ENCODE measurements around the gene RAB6B.

Gene RAB6B

DNA sequence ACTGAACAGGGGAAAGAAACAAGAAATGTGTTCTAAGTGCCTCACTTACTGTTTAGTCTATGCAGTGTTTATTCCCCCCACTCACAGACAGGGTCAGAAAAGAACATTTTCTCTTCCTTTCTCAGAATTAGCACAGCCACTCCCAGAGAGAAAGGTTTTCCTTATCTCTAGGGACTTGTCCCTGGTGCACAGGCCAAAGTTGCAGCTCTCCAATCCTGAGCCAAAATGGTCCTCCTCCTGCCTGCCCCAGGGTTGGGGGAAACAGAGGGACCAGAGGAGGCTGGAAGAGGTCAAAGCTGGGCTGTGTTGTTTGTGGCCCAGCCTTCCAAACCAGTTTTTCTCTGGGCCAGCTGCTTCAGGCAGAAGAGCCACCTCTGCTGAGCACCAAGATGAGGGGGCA is 12.0 kb downstream of the RAB6B start:
- H3K4me3 ChIP-seq (ENCODE audit: low read depth, low read length), result no peak overlapping the region
- TF ChIP-seq CTCF (IDR thresholded peaks at IDR 0.05; ENCODE audit: low read depth, low read length, missing control alignments), result no peak
- DNase-seq (ENCODE audit: low read depth), result no peak

DNA sequence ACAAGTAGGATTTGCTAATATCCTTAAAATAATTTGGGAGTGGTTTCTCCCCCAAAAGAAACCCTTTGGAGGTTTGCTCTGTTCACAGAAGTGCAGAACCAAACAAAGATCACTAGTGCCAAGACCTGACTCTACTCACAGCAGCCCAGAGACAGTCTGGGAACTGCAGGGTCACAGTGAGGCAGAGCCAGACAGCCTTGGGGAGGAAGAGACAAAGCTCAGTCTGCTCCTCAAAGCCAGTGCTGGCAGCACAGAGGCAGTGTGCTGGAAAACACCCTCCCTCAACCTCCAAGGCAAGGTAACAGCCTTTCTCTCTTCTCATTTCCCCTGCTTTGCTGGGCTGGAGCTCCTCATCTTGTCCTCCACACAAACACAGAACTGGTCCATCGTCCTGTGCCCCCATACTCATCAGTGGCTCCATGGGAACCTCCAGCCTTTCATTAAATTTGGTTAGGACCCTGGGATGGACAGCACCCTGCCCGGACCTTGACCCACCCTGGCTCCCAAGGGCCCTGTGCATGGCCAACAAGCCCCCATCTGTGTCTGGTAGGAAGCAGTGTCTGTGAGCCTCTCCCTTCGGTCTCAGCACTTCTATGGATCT is 12.6 kb downstream of the RAB6B start:
- TF ChIP-seq CTCF (IDR thresholded peaks at IDR 0.05; ENCODE audit: low read depth, low read length, missing control alignments), result no peak
- DNase-seq (ENCODE audit: low read depth), result no peak
- H3K4me3 ChIP-seq (ENCODE audit: low read depth, low read length), result no peak overlapping the region

DNA sequence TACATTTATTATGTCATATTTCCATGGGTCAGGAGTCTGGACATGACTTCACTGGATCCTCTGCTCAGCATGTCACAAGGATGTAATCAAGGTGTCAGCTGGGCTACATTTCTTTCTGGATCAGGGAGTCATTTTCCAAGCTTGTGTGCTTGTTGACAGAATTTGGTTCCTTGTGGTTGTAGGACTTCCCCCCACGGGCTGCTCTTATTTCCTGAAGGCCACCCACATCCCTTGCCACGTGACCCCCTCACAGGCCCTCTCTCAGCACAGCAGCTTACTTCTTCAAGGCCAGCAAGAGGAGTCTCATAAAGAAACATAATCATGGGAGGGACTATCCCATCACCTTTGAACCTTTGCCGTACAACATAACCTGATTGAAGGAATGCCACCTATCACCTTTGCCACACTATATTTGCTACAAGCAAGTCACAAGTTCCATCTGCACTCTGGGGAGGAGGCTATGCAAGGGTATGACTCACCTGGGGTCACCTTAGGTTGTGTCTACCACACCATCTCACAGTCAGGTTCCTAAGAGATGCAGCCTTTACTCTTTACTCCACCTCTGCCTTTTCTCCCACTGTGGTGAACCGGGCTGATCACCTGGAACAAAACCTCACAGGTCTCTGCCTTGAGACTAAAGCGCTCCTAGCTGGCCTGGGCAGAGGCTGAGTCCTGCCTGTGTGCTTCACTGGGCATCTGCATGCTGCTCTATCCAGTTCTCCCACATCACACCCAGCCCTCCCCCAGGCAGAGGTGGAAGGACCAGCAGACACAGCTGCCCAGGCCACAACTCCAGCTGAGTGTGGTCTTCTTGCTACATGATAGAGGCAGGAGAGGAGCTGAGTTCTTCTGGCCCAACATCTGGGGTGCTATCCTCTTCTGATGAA is 13.5 kb downstream of the RAB6B start:
- no peak for TF ChIP-seq CTCF (IDR thresholded peaks at IDR 0.05; ENCODE audit: low read depth, low read length, missing control alignments)
- DNase-seq (ENCODE audit: low read depth), result no peak
- no peak overlapping the region for H3K4me3 ChIP-seq (ENCODE audit: low read depth, low read length)

DNA sequence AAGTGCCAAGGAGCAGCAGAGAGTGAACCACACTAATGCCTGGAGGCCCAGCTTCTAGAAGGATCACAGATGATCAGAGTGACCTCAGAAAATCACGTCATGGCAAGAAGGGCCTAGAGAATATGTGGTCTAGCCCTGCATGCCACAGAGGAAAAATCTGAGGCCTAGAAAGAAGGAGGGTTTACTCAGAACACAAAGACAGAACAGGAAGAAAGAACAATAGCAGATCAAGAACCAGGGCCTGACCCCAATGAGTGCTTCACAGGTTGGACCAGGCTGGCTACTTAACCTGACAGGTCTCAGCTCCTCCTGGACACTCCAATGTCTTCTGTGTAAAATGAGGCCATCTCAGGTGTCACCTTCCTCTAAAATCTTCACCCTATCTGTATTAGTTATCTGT is 14.2 kb downstream of the RAB6B start:
- TF ChIP-seq CTCF (IDR thresholded peaks at IDR 0.05; ENCODE audit: low read depth, low read length, missing control alignments), result no peak
- DNase-seq (ENCODE audit: low read depth), result no peak
- H3K4me3 ChIP-seq (ENCODE audit: low read depth, low read length), result no peak overlapping the region

DNA sequence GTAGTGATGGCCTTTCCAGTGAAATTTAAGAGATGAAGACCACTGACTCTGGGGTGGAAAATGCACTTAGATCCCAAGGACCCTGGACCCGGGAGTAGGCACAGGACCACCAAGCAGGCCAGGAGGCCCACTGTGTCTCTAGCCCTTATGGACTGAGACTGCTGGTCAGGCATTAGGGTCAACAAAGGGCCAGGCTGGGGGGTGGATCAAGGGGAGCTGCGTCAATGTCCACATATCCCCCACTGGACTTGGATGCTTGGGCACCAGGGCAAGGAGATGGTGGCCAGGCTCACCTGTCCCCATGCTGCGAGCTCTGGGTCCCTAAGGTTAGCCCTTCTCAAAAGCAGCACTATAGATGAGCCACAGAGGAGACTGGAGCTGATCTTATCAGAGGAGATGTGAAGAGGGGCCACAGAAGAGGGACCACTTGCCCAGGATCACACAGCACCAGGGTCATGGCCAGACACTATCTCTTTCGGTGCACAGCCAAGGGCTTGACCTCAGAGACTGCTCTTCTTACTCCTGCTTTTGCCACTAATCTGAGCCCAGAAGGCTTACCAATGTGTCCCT is 14.7 kb downstream of the RAB6B start:
- H3K4me3 ChIP-seq (ENCODE audit: low read depth, low read length), result no peak overlapping the region
- TF ChIP-seq CTCF (IDR thresholded peaks at IDR 0.05; ENCODE audit: low read depth, low read length, missing control alignments), result no peak

DNA sequence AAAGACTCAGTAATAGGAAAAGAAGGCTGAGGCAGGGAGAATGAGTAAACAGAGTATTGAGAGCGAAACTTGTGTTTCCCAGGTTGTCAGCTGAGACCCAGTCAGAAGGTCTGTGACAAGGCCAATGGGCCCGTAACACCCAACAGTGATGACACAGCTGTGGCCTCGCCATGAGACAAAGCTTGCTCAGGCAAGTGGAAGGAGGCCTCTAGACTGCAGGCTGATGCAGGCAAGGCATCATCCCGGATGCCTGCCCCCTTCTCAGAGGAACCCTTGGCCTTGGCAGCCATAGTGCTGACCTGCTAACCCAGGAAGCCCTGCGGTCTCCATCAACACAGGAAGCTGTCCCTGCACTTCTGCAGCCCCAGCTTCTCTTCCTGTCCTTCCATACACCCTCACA is 15.4 kb downstream of the RAB6B start:
- TF ChIP-seq CTCF (IDR thresholded peaks at IDR 0.05; ENCODE audit: low read depth, low read length, missing control alignments), result no peak
- DNase-seq (ENCODE audit: low read depth), result peak; percentile 10
- H3K4me3 ChIP-seq (ENCODE audit: low read depth, low read length), result no peak overlapping the region

More for the DNA sequence above, 14.7 kb downstream of the RAB6B start:
- DNase-seq (ENCODE audit: low read depth), result no peak
